H1 (cell line): Measurements from ENCODE around the gene TIMD4. TPM values are rescaled to one million over a fixed set of nuclear protein-coding genes. Genes with fewer than 3 reads are reported as not detected.

Experiments
- CTCF ChIA-PET: fragments of 300-600 bp; sonication (Branson Sonifier 250); formaldehyde crosslinking; loops from one replicate; lab custom pipeline; 2021; ENCODE audit not compliant: partially characterized antibody; lab: Charles Lee
- POLR2A ChIA-PET: fragments of 300-600 bp; sonication (Branson Sonifier 250); formaldehyde crosslinking; loops from one replicate; lab custom pipeline; 2021; ENCODE audit warnings: inconsistent platforms; ENCODE audit not compliant: partially characterized antibody; lab: Charles Lee
- DNase-seq, 2 experiments: peaks; one replicate each; pipeline versions ENCODE4 v3.0.0 to v3.0.0-alpha.2; 2010 to 2022; ENCODE audit warnings: low spot score in 2 of 2, low read depth in 1 of 2, mixed read lengths in 1 of 2
- FAIRE-seq: peaks from 2 replicates; lab custom pipeline; 2011; peaks lifted over from hg19 to GRCh38; lab: Jason Lieb, UNC
- H2AFZ ChIP-seq: 2 replicates; pipeline ENCODE4 v1.8.1; 2012; ENCODE audit warnings: low read length, inconsistent platforms
- H2AK5ac ChIP-seq: 2 replicates; pipeline ENCODE4 v1.6.1; 2013; ENCODE audit warnings: low read depth, low read length
- H2BK120ac ChIP-seq: replicated peaks from 2 replicates; pipeline ENCODE3; 2013; ENCODE audit warnings: low read depth, low read length, inconsistent platforms
- H2BK12ac ChIP-seq: 2 replicates; pipeline ENCODE4 v1.6.1; 2013; ENCODE audit warnings: low read depth, low read length
- H2BK15ac ChIP-seq: 2 replicates; pipeline ENCODE4 v1.6.1; 2013; ENCODE audit warnings: low read length
- H2BK20ac ChIP-seq: 2 replicates; pipeline ENCODE4 v1.6.1; 2013; ENCODE audit warnings: low read length
- H2BK5ac ChIP-seq: 2 replicates; pipeline ENCODE4 v1.6.1; 2013; ENCODE audit warnings: low read depth, low read length
- H3K14ac ChIP-seq: 2 replicates; pipeline ENCODE4 v1.6.1; 2013; ENCODE audit warnings: inconsistent platforms; ENCODE audit not compliant: insufficient read length
- H3K18ac ChIP-seq: 2 replicates; pipeline ENCODE4 v1.6.1; 2013; ENCODE audit warnings: low read length; ENCODE audit errors: extremely low read depth
- H3K23ac ChIP-seq: 2 replicates; pipeline ENCODE4 v1.6.1; 2013; ENCODE audit warnings: inconsistent platforms; ENCODE audit not compliant: insufficient read length
- H3K23me2 ChIP-seq: 2 replicates; pipeline ENCODE4 v1.6.1; 2013; ENCODE audit warnings: low read depth, low read length
- H3K27ac ChIP-seq: 2 replicates; pipeline ENCODE4 v1.6.1; 2011; ENCODE audit warnings: low read depth, low read length, inconsistent platforms
- H3K27me3 ChIP-seq, 4 experiments: replicated peaks in 1 of 4; 1 replicate in 1 of 4; 2 replicates in 3 of 4; pipeline versions ENCODE4 v1.6.1 to v1.8.1; 2011 to 2013; ENCODE audit warnings: low read length in 3 of 4, mild to moderate bottlenecking in 3 of 4, inconsistent platforms in 2 of 4, mixed read lengths in 2 of 4, moderate library complexity in 1 of 4; ENCODE audit not compliant: control insufficient read depth in 3 of 4, insufficient read depth in 3 of 4; ENCODE audit errors: extremely low read depth in 1 of 4
- H3K36me3 ChIP-seq, 4 experiments: 2 replicates each; pipeline versions ENCODE4 v1.6.1 to v1.8.1; 2011 to 2013; ENCODE audit warnings: mild to moderate bottlenecking in 4 of 4, low read length in 3 of 4, moderate library complexity in 2 of 4, control low read depth in 1 of 4, inconsistent platforms in 1 of 4; ENCODE audit not compliant: insufficient read depth in 4 of 4, control insufficient read depth in 2 of 4
- H3K4ac ChIP-seq: replicated peaks from 2 replicates; pipeline ENCODE3; 2013; ENCODE audit warnings: low read length, low read depth, mixed read lengths, inconsistent platforms; ENCODE audit not compliant: insufficient read length
- H3K4me1 ChIP-seq, 4 experiments: replicated peaks in 1 of 4; 1 replicate in 1 of 4; 2 replicates in 3 of 4; pipeline versions ENCODE4 v1.6.1 to v1.8.1; 2011 to 2013; ENCODE audit warnings: low read length in 3 of 4, inconsistent platforms in 2 of 4, mixed read lengths in 1 of 4; ENCODE audit not compliant: insufficient read depth in 4 of 4, control insufficient read depth in 3 of 4
- H3K4me2 ChIP-seq, 2 experiments: 2 replicates each; pipeline versions ENCODE4 v1.6.1 to v1.8.1; 2011 to 2013; ENCODE audit warnings: low read depth in 2 of 2, low read length in 2 of 2, control low read depth in 1 of 2, inconsistent platforms in 1 of 2, mild to moderate bottlenecking in 1 of 2; ENCODE audit not compliant: insufficient read depth in 1 of 2
- H3K4me3 ChIP-seq, 4 experiments: fragments of 200-600, 300-600 bp in 1 of 4; sonication (generic), shearing (Covaris generic), sonication (Bioruptor Twin) in 1 of 4; 2 replicates each; pipeline versions ENCODE4 v1.5.1 to v1.8.1; 2011 to 2016; ENCODE audit warnings: low read length in 4 of 4, low read depth in 3 of 4, control low read depth in 2 of 4, inconsistent platforms in 2 of 4, mild to moderate bottlenecking in 2 of 4, mixed read lengths in 1 of 4, moderate library complexity in 1 of 4; ENCODE audit not compliant: insufficient read depth in 2 of 4; ENCODE audit errors: extremely low read depth in 1 of 4
- H3K56ac ChIP-seq: replicated peaks from 2 replicates; pipeline ENCODE3; 2013; ENCODE audit warnings: low read depth, mild to moderate bottlenecking, mixed read lengths, low read length, inconsistent platforms; ENCODE audit not compliant: insufficient read length
- H3K79me1 ChIP-seq: 2 replicates; pipeline ENCODE4 v1.6.1; 2013; ENCODE audit warnings: low read depth, low read length, control low read depth
- H3K79me2 ChIP-seq, 2 experiments: 2 replicates each; pipeline versions ENCODE4 v1.6.1 to v1.8.1; 2012 to 2013; ENCODE audit warnings: low read length in 2 of 2, mild to moderate bottlenecking in 2 of 2, inconsistent platforms in 1 of 2; ENCODE audit not compliant: insufficient read depth in 2 of 2, control insufficient read depth in 1 of 2
- H3K9ac ChIP-seq, 4 experiments: replicated peaks in 1 of 4; 1 replicate in 1 of 4; 2 replicates in 3 of 4; pipeline versions ENCODE4 v1.6.1 to v1.8.1; 2011 to 2013; ENCODE audit warnings: low read depth in 3 of 4, low read length in 3 of 4, control low read depth in 2 of 4, mild to moderate bottlenecking in 2 of 4, moderate library complexity in 2 of 4, inconsistent platforms in 1 of 4; ENCODE audit errors: extremely low read depth in 1 of 4
- H3K9me3 ChIP-seq, 2 experiments: 2 replicates each; pipeline versions ENCODE4 v1.6.1 to v1.8.1; 2012 to 2013; ENCODE audit warnings: mild to moderate bottlenecking in 2 of 2, moderate library complexity in 2 of 2, control low read depth in 1 of 2, inconsistent platforms in 1 of 2, low read depth in 1 of 2, low read length in 1 of 2, mixed read lengths in 1 of 2; ENCODE audit not compliant: insufficient read depth in 2 of 2
- H4K20me1 ChIP-seq, 2 experiments: replicated peaks in 1 of 2; 2 replicates each; pipeline versions ENCODE3 to v1.8.1; 2011 to 2013; ENCODE audit warnings: inconsistent platforms in 2 of 2, low read length in 2 of 2, mild to moderate bottlenecking in 1 of 2; ENCODE audit not compliant: insufficient read depth in 2 of 2, control insufficient read depth in 1 of 2
- H4K5ac ChIP-seq: 2 replicates; pipeline ENCODE4 v1.6.1; 2013; ENCODE audit warnings: low read length, low read depth, mixed read lengths, inconsistent platforms; ENCODE audit not compliant: insufficient read length
- H4K8ac ChIP-seq: 2 replicates; pipeline ENCODE4 v1.8.0; 2013; ENCODE audit warnings: mild to moderate bottlenecking, moderate library complexity, low read length, inconsistent platforms; ENCODE audit not compliant: insufficient read depth; ENCODE audit errors: extremely low read depth
- H4K91ac ChIP-seq: replicated peaks from 2 replicates; pipeline ENCODE3; 2013; ENCODE audit warnings: low read length, mixed read lengths, inconsistent platforms; ENCODE audit not compliant: insufficient read length
- CEBPB ChIP-seq: IDR thresholded peaks from 2 replicates; pipeline ENCODE4 v1.6.1; 2012; ENCODE audit warnings: low read depth, low read length
- CTBP2 ChIP-seq: IDR thresholded peaks from 2 replicates; pipeline ENCODE4 v1.7.0; 2011; ENCODE audit warnings: borderline replicate concordance, mild to moderate bottlenecking, moderate library complexity, mixed read lengths, low read length; ENCODE audit not compliant: insufficient read depth, insufficient read length
- WGBS, 2 experiments: shearing (Covaris generic) in 1 of 2; methylation state at CpG; one replicate each; pipeline versions ENCODE4 v1.1.6 to v1.1.7; 2013 to 2015; ENCODE audit warnings: low lambda C conversion rate in 2 of 2, mixed read lengths in 2 of 2, inconsistent platforms in 1 of 2, low coverage in 1 of 2, missing lambda C conversion rate in 1 of 2; ENCODE audit not compliant: insufficient replicate concordance in 2 of 2, insufficient coverage in 1 of 2, insufficient read length in 1 of 2; ENCODE audit errors: extremely low coverage in 1 of 2, missing lambda C conversion rate in 1 of 2; 5-methylcytosine and 5-hydroxymethylcytosine counted together
- polyA plus RNA-seq, 7 experiments: library from polyadenylated mRNA; depleted of rRNA in 3 of 7; stranded (reverse) in 5 of 7; unstranded in 2 of 7; fragments of >200 nt in 5 of 7; fragments of 200-250 nt in 2 of 7; gene quantifications; 1 replicate in 5 of 7; 2 replicates in 1 of 7; 4 replicates in 1 of 7; pipeline versions ENCODE4 v1.2.1 to v1.2.3, GENCODE V29; 2011 to 2013; ENCODE audit warnings: missing spikeins in 2 of 7, mixed read lengths in 2 of 7
- total RNA-seq: library from RNA; stranded (reverse); fragmentation: NEBNext Ultra II Directional; extraction: Animal tissue kit (Norgen Biotek cat#: 25700); gene quantifications from 2 replicates; pipeline ENCODE4 v1.2.1, GENCODE V29; 2021

The TIMD4 gene
- total and polyA plus RNA-seq, 2 of the 8 experiments (the other 6 are each of a cell fraction or from before 2014, with no cell fraction given) = not detected

GRCh38 chr5:156896546-156896945, 66.5 kb downstream of the TIMD4 start:
- no peak overlapping the region for H2BK120ac ChIP-seq
- H3K4me2 ChIP-seq = no peak overlapping the region
- no peak overlapping the region for H4K91ac ChIP-seq
- TF ChIP-seq CTBP2 = no peak
- 0 out of 2 replicates have a peak, but pooled peaks have one; percentile 5 for TF ChIP-seq CEBPB
- TF ChIP-seq, all 59 proteins: peak for 1
- Histone ChIP-seq H2AFZ (no peak overlapping the region), H3K4me3 (no peak overlapping the region), H3K56ac (no peak overlapping the region), H3K23me2 (no peaks in the 10 kb centered on the region), H4K20me1 (no peaks in the 10 kb centered on the region), H2BK12ac (no peak overlapping the region), H3K36me3 (no peaks in the 10 kb centered on the region), H2BK15ac (no peak overlapping the region), H4K5ac (no peak overlapping the region), H3K27ac (no peak overlapping the region), H3K4ac (no peak overlapping the region), H3K79me1 (no peaks in the 10 kb centered on the region), H3K14ac (no peak overlapping the region), H3K79me2 (no peaks in the 10 kb centered on the region), H3K18ac (no peak overlapping the region), H2BK20ac (no peak overlapping the region), H4K8ac (no peak overlapping the region), H2BK5ac (no peak overlapping the region), H3K4me1 (no peaks in the 10 kb centered on the region), H2AK5ac (no peak overlapping the region), H3K23ac (no peak overlapping the region), H3K9me3 (no peaks in the 10 kb centered on the region), H3K27me3 (no peaks in the 10 kb centered on the region), H3K9ac (no peak overlapping the region)
- CTCF ChIA-PET = interaction anchor here (1.6 kb wide), 1 partner anchor 236 kb away, joined by 4 read pairs; no protein-coding TSS in a partner anchor
- POLR2A ChIA-PET = no interaction called here
- WGBS, 2 experiments = 92% methylated on average over 7 of the region's 7 CpGs; no CpG with 5 or more reads in 1 of the 2 experiments
- FAIRE-seq = no peak
- no peak for DNase-seq
